ENCODE measurements around the gene RAMP3.
"Not testable (repeated sequence)": the region's sequence is repeated elsewhere in the genome, so short reads cannot be mapped to it uniquely, and the experiment has no call there.

RAMP3 gene

GRCh38 chr7:45199506-45199905 lies 41.9 kb downstream of the RAMP3 start:
- no peak overlapping the region for H3K27ac ChIP-seq
- H3K9me3 ChIP-seq (ENCODE audit: low read depth, low read length), result no peaks in the 10 kb centered on the region
- no peak overlapping the region for H3K9ac ChIP-seq (ENCODE audit: insufficient read length)
- DNase-seq (ENCODE audit: low read depth, low spot score), result no peak
- no peak overlapping the region for H3K4me3 ChIP-seq
- no peak for TF ChIP-seq POLR2AphosphoS5 (IDR thresholded peaks at IDR 0.05; ENCODE audit: borderline replicate concordance, low read depth, low read length)
- TF ChIP-seq EZH2 (IDR thresholded peaks at IDR 0.05), result no peak
- no peak for TF ChIP-seq FOXP2 (optimal IDR thresholded peaks at IDR 0.05; ENCODE audit: control extremely low read depth, extremely low read length, insufficient read depth)
- H3K36me3 ChIP-seq (ENCODE audit: insufficient read depth, low read length), result no peaks in the 10 kb centered on the region

GRCh38 chr7:45202625-45203024 lies 45.0 kb downstream of the RAMP3 start:
- Histone ChIP-seq H3K36me3 (ENCODE audit: insufficient read depth, low read length) (no peaks in the 10 kb centered on the region), H3K4me3 (no peak overlapping the region), H3K27ac (no peak overlapping the region), H3K9me3 (ENCODE audit: low read depth, low read length) (no peaks in the 10 kb centered on the region), H3K9ac (ENCODE audit: insufficient read length) (no peak overlapping the region)
- no peak for DNase-seq (ENCODE audit: low read depth, low spot score)
- TF ChIP-seq FOXP2 (optimal IDR thresholded peaks at IDR 0.05; ENCODE audit: control extremely low read depth, extremely low read length, insufficient read depth) (no peak), EZH2 (IDR thresholded peaks at IDR 0.05) (no peak), POLR2AphosphoS5 (IDR thresholded peaks at IDR 0.05; ENCODE audit: borderline replicate concordance, low read depth, low read length) (no peak)

GRCh38 chr7:45203036-45203435 lies 45.4 kb downstream of the RAMP3 start:
- Histone ChIP-seq H3K4me3 (no peak overlapping the region), H3K27ac (no peak overlapping the region), H3K9me3 (ENCODE audit: low read depth, low read length) (no peaks in the 10 kb centered on the region), H3K36me3 (ENCODE audit: insufficient read depth, low read length) (no peaks in the 10 kb centered on the region), H3K9ac (ENCODE audit: insufficient read length) (no peak overlapping the region)
- no peak for DNase-seq (ENCODE audit: low read depth, low spot score)
- no peak for TF ChIP-seq EZH2 (IDR thresholded peaks at IDR 0.05)
- TF ChIP-seq POLR2AphosphoS5 (IDR thresholded peaks at IDR 0.05; ENCODE audit: borderline replicate concordance, low read depth, low read length), result no peak
- no peak for TF ChIP-seq FOXP2 (optimal IDR thresholded peaks at IDR 0.05; ENCODE audit: control extremely low read depth, extremely low read length, insufficient read depth)

- Histone ChIP-seq H3K27ac (no peak overlapping the region), H3K4me3 (no peak overlapping the region; the same call in 1 of the 2 replicates), H3K9me3 (ENCODE audit: low read depth, low read length) (no peaks in the 10 kb centered on the region), H3K36me3 (ENCODE audit: insufficient read depth, low read length) (no peaks in the 10 kb centered on the region), H3K9ac (ENCODE audit: insufficient read length) (no peak overlapping the region)
- TF ChIP-seq POLR2AphosphoS5 (IDR thresholded peaks at IDR 0.05; ENCODE audit: borderline replicate concordance, low read depth, low read length) (no peak), EZH2 (IDR thresholded peaks at IDR 0.05) (no peak), FOXP2 (optimal IDR thresholded peaks at IDR 0.05; ENCODE audit: control extremely low read depth, extremely low read length, insufficient read depth) (no peak)
- no peak for DNase-seq (ENCODE audit: low read depth, low spot score)
Observed at GRCh38 chr7:45203459-45203858, 45.9 kb downstream of the RAMP3 start.

GRCh38 chr7:45203936-45204445 lies 46.4 kb downstream of the RAMP3 start:
- no peak for DNase-seq (ENCODE audit: low read depth, low spot score)
- H3K9me3 ChIP-seq (ENCODE audit: low read depth, low read length), result no peaks in the 10 kb centered on the region
- no peak overlapping the region for H3K27ac ChIP-seq
- peak overlapping the region; percentile 47 for H3K4me3 ChIP-seq
- no peaks in the 10 kb centered on the region for H3K36me3 ChIP-seq (ENCODE audit: insufficient read depth, low read length)
- no peak for TF ChIP-seq EZH2 (IDR thresholded peaks at IDR 0.05)
- no peak for TF ChIP-seq POLR2AphosphoS5 (IDR thresholded peaks at IDR 0.05; ENCODE audit: borderline replicate concordance, low read depth, low read length)
- no peak for TF ChIP-seq FOXP2 (optimal IDR thresholded peaks at IDR 0.05; ENCODE audit: control extremely low read depth, extremely low read length, insufficient read depth)
- H3K9ac ChIP-seq (ENCODE audit: insufficient read length), result no peak overlapping the region

GRCh38 chr7:45206266-45206665 lies 48.7 kb downstream of the RAMP3 start:
- not testable (repeated sequence) for H3K9me3 ChIP-seq (ENCODE audit: low read depth, low read length); H3K4me3 ChIP-seq; DNase-seq (ENCODE audit: low read depth, low spot score); H3K36me3 ChIP-seq (ENCODE audit: insufficient read depth, low read length); H3K9ac ChIP-seq (ENCODE audit: insufficient read length); H3K27ac ChIP-seq

GRCh38 chr7:45209909-45210308 lies 52.3 kb downstream of the RAMP3 start:
- not testable (repeated sequence) for H3K36me3 ChIP-seq (ENCODE audit: insufficient read depth, low read length); H3K9ac ChIP-seq (ENCODE audit: insufficient read length); H3K27ac ChIP-seq; DNase-seq (ENCODE audit: low read depth, low spot score); H3K9me3 ChIP-seq (ENCODE audit: low read depth, low read length); H3K4me3 ChIP-seq

- no peaks in the 10 kb centered on the region for H3K36me3 ChIP-seq (ENCODE audit: insufficient read depth, low read length)
- DNase-seq (ENCODE audit: low read depth, low spot score), result no peak
- H3K9ac ChIP-seq (ENCODE audit: insufficient read length), result no peak overlapping the region
- no peak overlapping the region for H3K27ac ChIP-seq
- H3K9me3 ChIP-seq (ENCODE audit: low read depth, low read length), result no peaks in the 10 kb centered on the region
- no peak overlapping the region for H3K4me3 ChIP-seq
- TF ChIP-seq EZH2 (IDR thresholded peaks at IDR 0.05) (no peak), POLR2AphosphoS5 (IDR thresholded peaks at IDR 0.05; ENCODE audit: borderline replicate concordance, low read depth, low read length) (no peak), FOXP2 (optimal IDR thresholded peaks at IDR 0.05; ENCODE audit: control extremely low read depth, extremely low read length, insufficient read depth) (no peak)
Observed at GRCh38 chr7:45211066-45211465, 53.5 kb downstream of the RAMP3 start.

- TF ChIP-seq FOXP2 (optimal IDR thresholded peaks at IDR 0.05; ENCODE audit: control extremely low read depth, extremely low read length, insufficient read depth), result no peak
- no peak for TF ChIP-seq POLR2AphosphoS5 (IDR thresholded peaks at IDR 0.05; ENCODE audit: borderline replicate concordance, low read depth, low read length)
- TF ChIP-seq EZH2 (IDR thresholded peaks at IDR 0.05), result no peak
- Histone ChIP-seq H3K9ac (ENCODE audit: insufficient read length) (no peak overlapping the region), H3K27ac (no peak overlapping the region), H3K4me3 (no peak overlapping the region), H3K36me3 (ENCODE audit: insufficient read depth, low read length) (no peaks in the 10 kb centered on the region), H3K9me3 (ENCODE audit: low read depth, low read length) (no peaks in the 10 kb centered on the region)
- no peak for DNase-seq (ENCODE audit: low read depth, low spot score)
Observed at GRCh38 chr7:45211958-45212357, 54.4 kb downstream of the RAMP3 start.

Measured in SK-N-MC (cell line).